GM19240 (cell line): ENCODE measurements around the gene TLK2.
"Not testable (repeated sequence)": the region's sequence is repeated elsewhere in the genome, so short reads cannot be mapped to it uniquely, and the experiment has no call there.

Experiments
- DNase-seq: peaks from one replicate; pipeline ENCODE4 v3.0.0; 2011; ENCODE audit warnings: low spot score; ENCODE audit not compliant: insufficient read length

The TLK2 gene

DNA sequence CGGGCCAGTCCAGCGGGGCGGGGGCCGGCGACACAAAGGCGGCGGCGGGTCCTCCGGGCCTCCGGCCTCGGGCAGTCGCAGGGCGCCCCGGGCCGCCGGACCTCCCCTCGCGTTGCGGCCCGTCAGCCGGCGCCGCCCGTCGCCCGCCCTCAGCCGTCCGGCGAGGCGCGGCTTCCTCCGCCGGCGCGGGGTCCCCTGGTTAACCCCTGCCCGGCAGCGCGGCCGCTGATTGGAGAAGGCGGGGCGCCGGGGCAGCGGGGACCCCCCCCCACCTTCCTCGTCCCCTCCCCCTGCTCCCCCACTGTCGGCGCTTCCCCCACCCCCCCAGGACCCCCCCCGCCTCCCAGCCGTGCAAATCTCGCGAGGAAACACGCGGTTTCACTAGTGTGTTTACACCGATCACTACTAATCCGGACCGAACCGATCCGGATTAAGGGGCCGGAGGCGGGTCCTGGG, at the start of gene TLK2:
TSS of gene TLK2 (plus strand) at position 402 of the 456 bp plus-strand sequence. CDS start 2,301 bp downstream, outside the sequence.
- peak; percentile 87 for DNase-seq

DNA sequence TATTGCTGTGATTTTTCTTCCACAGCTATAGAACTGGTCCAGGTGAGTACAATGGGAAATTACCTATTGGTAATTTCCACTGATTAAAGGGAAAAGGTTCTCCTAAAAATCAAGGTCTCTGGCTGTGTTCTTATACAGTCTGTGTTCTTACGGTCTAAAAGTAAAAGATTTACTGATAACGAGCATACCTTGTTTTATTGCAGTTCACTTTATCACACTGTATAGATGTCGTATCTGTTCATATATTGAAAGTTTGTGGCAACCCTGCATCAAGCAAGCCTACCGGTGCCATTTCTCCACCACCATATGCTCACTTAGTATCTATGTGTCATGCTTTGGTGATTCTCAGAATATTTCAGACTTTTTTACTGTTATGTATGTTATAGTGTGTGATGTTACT, 43.4 kb upstream of the TLK2 start:
- not testable (repeated sequence) for DNase-seq

DNA sequence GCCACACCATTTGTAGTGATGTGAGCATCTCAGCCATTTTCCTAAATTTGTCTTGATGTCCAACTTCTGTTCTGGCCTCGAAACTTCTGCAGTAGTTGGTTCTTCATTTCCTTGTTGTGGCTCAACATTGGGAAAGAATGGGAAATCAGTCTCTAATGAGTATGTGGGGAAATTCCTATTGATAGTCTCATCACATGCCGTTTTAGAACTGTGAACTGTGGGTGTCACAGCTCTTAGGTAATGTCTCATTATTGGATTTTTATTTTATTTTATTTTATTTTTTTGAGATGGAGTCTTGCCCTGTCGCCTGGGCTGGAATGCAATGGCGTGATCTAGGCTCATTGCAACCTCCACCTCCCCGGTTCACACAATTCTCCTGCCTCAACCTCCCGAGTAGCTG, 37.4 kb upstream of the TLK2 start:
- DNase-seq = not testable (repeated sequence)

DNA sequence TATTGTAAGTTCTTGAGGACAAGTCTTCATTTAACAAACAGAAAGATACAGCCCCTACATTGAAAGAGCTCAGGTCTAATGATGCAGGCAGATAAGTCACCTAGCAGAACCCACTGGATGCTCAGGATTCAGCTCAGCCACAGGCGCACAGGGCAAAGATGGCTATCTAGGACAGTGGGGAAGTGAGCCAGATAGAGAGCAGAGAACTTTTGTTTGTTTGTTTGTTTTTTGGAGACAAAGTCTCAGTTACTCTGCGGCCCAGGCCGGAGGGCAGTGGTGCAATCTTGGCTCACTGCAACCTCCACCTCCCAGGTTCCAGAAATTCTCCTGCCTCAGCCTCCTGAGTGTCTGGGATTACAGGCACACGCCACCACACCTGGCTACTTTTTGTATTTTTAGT, 34.6 kb upstream of the TLK2 start:
- no peak for DNase-seq

DNA sequence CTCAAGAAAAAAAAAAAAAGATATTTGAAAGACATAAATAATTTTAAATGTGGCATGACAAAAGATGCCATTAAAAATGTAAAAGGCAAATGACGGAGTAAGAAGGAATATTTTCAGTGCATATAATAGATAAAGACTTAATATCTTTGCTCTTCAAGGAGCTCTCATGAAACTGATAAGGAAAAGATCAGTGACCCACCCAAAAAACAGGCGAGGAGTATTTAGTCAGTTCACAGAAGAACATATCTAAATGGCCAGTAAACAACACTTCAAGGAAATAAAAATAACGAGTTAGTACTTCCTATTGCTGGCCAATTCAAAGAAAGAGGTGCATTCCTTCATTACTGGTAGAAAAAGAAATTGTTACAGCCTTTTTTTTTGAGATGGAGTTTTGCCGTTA, 32.8 kb upstream of the TLK2 start:
- not testable (repeated sequence) for DNase-seq

DNA sequence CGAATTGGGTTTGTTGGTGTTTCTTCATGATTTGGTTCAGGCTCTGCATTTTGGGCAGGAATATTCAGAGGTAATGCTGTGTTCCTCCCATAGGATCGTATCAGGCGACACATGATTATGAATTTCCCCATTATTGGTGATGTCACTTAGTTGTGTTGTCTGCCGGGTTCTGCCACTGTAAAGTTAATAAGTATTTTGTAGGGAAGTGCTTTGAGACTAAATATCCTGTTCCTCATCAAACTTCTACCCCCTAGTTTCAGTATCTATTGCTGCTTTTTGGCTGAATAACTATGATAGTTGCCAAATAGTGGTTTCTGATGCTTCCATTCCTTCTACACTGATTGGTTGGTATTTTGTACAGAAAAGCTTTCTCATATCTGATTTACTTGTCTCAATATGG, 26.4 kb upstream of the TLK2 start:
- not testable (repeated sequence) for DNase-seq

DNA sequence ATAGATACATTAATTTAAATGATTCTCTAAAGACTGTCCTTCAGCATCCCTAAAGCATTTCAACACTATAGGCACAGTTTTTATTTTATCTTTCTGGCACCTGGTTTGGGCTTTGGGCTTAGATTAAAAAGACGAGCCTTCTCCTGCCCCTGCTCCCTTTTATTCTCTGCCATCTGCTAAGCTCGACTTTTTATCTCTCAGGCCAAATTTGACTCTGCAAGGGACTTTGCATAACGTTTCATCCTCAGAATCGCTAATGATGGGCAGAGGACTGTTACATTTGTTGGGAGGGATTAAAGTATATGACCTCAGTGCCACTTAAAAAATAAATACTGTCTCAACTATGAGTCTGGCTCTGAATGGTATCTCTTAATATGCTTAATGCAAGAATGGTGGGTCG, 25.6 kb upstream of the TLK2 start:
- DNase-seq = not testable (repeated sequence)

DNA sequence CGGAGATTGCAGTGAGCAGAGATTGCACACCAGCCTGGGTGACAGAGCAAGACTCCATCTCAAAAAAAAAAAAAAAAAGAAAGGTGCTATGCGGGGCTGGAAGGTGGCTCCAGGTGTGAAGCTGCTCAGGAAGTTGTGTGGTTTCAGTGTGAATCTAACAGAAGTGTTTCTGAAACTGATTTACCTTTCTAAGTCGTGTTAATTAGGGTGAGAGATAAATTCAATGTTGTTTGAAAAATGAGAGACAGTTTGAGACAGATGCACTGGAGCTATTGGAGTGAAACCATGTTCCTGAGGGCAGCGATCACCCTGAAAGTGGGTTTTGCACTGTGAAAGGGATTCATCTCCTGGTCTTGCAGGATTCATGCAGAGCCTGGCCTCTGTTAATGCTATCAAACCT, 25.0 kb upstream of the TLK2 start:
- not testable (repeated sequence) for DNase-seq

DNA sequence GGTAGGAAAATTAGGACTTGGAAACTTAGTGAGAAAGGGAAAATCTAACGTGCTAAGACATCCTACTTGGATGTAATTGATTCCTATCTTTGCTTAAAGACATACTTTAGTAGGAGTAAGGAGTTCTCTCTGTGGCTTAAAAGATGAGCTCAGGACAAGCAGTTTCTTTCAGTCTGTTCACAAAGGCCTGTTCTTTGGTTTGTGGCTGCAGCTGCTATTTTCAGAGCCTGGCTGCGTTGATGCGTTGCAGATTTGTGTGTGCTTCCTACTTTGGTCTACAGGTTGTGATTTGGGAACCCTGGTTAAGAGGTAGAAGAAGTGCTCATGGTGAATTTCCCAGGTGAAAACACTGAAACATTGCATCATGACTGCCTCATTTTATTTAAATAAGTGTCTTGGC, 24.5 kb upstream of the TLK2 start:
- not testable (repeated sequence) for DNase-seq

DNA sequence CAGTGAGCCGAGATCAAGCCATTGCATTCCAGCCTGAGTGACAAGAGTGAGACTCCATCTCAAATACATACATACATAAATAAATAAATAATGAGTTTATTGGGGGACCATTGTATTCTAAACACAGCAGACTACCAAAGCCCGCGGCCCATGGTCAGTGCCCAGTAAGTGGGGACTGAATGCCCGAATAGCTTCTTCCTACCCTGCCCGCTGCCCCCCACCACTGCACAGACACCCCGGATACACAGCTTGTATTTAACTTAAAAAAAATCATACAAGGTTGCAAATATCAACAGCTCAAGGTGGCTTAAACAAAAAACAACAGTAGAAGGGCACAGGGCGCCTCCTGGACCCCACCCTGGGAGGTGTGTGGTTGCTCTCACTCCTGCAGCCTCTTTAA, 22.6 kb upstream of the TLK2 start:
- DNase-seq = no peak

DNA sequence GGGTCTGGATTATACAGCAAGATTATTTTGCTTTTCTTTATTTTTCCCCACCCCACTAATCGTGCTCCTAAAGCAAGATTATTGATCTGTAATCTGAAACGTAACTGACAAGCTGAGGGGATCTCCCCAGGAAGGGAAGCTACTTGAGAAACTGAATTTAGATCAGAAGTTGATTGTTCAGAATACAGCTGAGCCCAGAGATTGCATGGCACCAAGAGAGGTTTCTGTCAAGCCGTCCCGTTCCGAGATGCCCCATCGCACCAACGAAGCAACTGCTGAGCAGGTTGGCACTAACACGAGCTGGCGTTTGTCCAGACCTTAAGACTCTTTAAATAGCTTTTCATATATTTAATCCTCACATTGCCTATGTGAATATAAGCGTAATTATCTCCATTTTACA, 20.1 kb upstream of the TLK2 start:
- not testable (repeated sequence) for DNase-seq

DNA sequence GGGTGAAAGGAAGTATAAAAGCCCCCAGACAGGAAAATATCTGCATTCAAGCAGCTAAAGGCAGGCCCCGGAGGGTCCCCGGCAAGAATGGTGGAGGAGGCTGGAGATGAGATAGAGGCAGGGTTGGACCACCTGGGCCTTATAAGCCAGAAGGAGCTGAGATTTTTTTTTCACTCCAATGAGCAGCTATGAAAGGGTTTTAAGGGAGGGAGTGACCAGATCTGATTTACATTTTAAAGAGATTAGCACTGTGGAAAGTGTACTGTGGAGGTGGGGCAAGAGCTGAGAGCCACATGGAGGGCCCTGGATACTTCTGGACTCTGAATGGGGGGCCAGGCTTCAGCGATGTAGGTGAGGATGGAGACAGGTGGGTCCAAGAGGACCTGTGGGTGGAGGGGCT, 14.2 kb upstream of the TLK2 start:
- DNase-seq = not testable (repeated sequence)

DNA sequence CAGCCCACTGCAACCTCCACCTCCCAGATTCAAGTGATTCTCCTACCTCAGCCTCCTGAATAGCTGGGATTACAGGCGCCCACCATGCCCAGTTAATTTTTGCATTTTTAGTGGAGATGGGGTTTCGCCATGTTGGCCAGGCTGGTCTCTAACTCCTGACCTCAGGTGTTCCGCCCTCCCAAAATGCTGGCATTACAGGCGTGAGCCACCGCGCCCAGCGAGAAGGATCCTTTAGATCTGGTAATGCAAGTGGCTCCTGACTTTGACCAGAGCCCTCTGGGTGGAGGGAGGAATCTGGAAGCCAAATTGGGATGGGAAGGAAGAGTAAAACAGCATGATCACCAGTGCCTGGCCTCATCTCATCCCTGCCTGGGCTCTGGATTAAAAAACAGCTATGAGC, 13.4 kb upstream of the TLK2 start:
- DNase-seq = not testable (repeated sequence)

DNA sequence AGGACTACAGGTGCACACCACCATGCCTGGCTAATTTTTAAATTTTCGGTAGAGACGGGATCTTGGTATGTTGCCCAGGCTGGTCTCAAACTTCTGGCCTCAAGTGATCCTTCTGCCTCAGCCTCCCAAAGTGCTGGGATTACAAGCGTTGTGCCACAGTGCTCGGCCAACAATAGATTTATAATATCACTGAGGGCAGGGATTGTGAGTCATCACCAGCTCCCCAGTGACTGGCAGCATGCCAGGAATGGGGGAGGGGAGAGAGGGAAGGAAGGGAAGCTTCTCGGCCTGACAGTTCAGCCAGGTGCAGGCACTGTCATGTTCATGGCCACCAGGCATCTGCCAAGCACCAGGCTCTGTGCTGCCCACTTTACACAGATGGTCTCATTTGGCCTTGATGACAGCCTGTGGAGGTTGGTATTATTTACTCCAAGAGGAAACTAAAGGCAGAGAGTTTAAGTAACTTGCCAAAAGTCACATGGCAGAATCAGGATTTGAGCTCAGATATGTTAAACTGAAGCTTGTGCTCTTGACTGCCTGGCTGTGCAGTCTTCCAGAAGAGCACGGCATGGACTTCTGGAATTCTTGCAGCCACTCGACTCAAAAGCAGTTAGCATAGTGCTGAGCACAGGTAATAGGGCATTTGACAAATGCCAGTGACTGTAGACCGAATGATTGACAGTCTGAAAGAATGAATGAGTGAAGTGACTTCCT, 7.8 kb upstream of the TLK2 start:
- not testable (repeated sequence) for DNase-seq

DNA sequence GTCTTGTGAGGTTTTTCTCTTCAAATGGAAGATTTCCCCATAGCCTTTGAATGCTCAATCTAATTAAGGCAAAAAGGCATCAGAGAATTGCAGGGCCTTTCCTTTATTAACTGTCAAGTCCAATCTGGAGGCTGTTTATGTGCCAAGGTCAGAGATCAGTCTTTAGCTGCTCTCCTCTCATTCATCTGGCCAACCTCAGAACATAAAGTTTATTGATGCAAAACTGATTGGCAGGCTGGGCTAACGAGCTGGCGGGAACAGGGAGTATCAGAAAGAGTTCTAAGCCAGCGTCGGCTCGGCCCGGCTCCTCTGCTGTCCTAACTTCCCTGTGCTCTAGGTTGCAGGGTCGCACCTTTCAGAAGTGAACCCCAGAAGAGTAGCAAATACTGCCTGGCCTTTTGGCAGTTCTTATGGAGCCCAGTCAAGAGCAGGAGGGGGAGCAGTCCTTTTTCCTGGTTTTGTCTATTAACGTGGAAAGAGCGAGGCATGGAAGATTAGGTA, 7.2 kb upstream of the TLK2 start:
- DNase-seq = not testable (repeated sequence)

DNA sequence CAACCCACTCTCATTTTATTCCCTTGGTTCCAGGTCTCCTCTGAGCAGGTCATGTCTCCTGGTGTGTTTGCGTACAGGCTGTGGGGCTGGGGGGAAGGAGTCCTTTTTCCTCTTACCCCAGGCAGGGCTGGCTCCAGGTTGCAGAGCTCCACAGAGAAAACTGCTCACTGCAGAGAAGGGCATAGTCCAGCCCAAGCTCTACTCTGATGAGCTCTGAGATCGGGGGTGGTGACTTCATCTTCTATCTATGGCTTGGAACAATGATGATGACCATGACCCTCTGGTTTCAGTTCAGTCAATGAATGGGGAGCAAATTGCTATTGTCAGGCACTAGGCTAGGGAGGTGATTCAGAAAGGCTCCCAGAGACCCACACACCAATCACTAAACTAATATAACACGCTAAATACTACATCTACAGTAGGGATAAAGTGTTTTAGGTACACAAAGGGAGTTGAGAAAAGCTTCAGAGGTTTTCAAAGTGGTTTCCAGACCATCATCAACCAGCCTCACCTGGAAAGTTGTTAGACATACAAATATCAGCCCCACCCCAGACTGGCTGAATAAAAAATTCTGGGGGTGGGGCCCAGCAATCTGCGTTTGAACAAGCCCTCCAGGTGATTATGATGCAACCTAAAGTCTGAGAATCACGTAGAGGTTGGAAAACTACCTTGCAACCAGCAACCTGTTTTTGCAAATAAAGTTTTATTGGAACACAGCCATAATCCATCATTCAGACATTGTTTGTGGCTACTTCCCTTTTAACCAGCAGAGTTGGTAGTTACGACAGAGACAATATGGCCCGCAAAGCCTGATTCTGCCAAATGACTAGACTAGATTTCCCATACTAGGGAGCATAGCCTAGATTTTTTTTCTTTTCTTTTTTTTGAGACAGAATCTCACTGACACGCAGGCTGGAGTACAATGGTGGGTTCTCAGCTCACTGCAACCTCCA, 5.3 kb upstream of the TLK2 start:
- DNase-seq = not testable (repeated sequence)

DNA sequence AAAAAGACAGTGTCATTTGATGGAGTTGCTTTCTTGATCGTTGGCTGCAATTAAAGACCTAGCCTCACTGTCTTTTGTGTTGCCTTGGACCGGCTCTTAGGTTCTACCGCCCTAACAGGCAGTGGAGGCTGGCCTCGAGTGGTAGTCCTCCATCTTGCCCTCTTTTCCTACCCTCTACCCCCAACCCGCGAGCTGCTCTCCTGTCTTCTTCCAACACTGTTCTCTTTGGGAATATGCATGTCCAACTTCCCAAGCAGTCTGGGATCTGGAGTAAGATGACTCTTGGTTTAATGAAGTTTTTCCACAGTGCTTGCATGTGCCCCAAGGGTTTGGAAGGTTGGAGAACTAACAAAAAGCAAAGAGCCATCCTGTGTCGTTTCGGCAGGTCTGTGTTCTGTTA, 1.5 kb upstream of the TLK2 start:
- DNase-seq = not testable (repeated sequence)

DNA sequence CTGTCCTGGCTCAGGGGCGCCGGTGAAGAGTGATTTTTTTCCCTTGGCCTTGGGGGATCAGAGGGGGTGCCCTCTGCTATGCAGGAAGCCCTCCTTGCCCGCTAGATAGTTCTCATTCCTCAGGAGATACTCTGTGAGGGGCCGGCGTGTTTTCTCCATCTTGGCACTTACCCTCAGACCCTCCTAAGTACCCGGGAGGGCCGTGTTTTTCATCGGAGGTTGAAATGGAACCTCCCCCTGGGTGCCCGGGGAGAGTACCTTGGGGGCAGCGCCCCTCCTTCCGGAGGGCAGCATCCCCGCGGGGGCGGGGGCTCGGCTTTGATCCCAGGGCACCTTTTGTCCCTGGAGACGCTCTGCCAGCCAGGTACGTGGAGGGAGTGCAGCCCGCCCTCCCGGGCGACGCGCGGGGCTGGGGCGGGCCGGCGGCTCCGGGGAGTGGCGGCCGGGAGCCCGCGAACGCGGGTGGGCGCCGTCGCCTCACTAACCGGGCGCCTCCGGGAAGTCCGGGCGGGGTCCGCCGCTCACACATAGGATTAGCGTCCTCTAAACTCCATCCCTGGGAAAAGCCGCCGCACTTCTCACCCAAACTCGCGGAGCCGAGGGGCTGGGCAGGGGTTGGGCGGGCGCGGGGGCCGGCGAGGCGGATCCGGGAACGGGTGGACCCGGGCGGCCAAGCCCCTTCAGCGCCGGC, 762 bp upstream of the TLK2 start:
- DNase-seq = peak; percentile 14

DNA sequence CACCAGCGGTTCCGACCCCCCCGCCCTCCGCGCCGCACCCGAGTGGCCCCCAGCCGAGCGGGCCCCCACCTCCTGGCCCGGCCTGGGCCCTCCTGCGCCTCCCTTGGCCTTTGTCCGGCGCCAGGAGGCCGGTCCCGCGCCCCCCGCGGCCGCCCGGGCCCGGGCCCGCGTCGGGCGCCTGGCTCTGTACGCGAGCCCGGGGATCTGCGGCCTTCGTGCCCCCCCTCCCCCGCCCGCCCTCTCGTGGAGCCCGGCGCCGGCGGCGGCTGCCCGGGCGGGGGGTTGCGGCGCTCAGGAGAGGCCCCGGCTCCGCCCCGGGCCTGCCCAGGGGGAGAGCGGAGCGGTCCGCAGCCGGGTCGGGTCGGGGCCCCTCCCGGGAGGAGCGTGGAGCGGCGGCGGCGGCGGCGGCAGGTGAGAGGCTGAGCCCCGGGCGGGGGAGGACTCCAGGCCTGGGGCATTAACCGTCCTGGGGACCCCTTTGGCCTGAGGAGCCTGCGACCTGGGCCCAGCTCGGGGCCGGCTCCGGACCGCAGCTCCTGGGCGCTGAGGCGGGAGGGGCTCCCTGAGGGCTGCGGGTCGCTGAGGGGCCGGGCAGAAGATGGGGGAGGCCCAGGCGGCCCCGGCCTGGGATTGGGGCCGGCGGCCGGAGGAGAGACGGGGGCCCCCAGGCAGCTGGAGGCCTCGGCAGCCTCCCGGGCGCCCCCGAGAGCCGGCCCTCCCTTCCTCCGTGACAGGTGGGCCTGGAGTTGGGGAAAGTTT, 434 bp downstream of the TLK2 start:
- DNase-seq = peak; percentile 8

DNA sequence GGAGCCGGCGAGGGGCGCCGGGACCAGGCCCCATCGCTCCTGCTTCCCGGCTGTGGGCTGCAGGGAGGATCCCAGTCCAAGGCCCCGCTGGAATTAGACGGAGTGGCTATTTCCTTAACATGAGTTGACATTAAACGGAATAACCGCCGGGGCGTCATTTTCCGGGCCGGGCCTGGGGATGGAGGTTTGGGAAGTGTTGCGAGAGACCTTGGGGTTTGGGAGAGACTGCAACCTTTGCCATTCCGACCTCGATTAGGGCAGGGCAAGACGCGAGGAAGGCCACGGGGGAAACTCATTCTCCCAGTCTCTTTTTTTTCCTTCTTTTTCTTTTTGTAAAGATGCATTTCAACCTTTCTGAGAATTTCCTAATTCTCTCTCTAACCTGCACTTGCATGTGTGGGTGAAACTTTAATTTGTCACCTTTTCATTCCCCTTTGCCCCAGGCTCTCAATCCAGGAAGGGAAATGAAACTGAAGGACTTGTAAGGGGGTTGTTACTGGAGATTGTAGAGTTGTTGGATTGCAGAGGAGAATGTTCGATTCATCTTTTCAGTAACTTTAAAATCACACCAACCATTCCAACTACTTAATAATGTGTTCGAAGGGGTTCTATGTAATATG, 1.1 kb downstream of the TLK2 start:
- DNase-seq = not testable (repeated sequence)
